Epithelial cell of proximal tubule (primary cell): Measurements from ENCODE around the gene ZBTB7B. TPM values are rescaled to one million over a fixed set of nuclear protein-coding genes. Genes with fewer than 3 reads are reported as not detected.
A peak's percentile ranks its signal among the peaks of the same experiment; 100 is the strongest.

ENCODE experiments used
- DNase-seq: peaks from one replicate; pipeline ENCODE4 v3.0.0-alpha.2; 2011; ENCODE audit warnings: low read depth
- H3K4me3 ChIP-seq: 2 replicates; pipeline ENCODE4 v1.5.1; 2011; ENCODE audit warnings: low read depth, mild to moderate bottlenecking, low read length
- total RNA-seq: library from RNA; depleted of rRNA; stranded (reverse); fragments of >200 nt; gene quantifications from 2 replicates; pipeline ENCODE4 v1.2.3, GENCODE V29; 2015
- TF ChIP-seq, protein P1 (sequence below): conservative IDR thresholded peaks from 2 replicates; pipeline ENCODE4 v1.5.1; 2012; ENCODE audit warnings: low read depth, mild to moderate bottlenecking, low read length

Gene ZBTB7B
- total RNA-seq, 1 donor from 2014 or later, result 20.4 TPM

DNA sequence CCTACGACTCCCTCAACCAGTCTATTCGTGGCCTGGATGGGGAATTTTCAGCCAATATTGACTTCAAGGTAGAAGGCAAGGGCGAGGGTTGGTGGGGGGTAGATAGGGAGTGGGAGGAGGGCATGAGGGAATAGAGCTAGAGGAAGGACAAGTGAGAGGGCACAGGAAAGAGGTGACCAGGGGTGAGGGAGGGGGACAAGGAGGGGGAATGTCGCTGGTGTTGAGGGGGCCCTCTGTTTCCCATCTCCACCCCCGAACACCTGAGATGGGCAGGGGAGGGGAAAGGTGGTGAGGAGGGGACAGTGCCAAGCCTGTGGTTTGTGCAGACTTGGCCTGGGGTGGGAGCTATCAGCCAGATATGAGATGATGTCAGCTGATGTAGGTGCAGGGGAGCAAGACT, 40.2 kb downstream of the ZBTB7B start:
- DNase-seq, result no peak

DNA sequence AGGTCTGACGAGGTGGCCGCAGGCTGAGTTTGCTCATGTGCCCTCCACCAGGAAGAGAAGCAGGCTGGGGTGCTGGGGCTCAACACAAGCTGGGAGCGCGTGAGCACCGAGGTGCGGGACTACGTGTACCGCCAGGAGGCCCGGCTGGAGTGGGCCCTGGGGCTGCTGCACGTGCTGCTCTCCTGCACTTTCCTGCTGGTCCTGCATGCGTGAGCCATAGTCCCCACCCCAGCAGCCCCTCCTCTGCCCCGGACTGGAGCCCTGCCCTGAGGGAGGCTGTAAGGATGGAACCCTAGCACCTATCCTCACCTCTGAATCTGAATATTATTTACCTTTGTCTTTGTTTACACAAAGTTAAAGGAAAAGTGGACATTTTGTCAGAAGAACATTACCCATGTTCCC, 40.7 kb downstream of the ZBTB7B start:
- no peak for DNase-seq
- TF ChIP-seq, protein P1, sequence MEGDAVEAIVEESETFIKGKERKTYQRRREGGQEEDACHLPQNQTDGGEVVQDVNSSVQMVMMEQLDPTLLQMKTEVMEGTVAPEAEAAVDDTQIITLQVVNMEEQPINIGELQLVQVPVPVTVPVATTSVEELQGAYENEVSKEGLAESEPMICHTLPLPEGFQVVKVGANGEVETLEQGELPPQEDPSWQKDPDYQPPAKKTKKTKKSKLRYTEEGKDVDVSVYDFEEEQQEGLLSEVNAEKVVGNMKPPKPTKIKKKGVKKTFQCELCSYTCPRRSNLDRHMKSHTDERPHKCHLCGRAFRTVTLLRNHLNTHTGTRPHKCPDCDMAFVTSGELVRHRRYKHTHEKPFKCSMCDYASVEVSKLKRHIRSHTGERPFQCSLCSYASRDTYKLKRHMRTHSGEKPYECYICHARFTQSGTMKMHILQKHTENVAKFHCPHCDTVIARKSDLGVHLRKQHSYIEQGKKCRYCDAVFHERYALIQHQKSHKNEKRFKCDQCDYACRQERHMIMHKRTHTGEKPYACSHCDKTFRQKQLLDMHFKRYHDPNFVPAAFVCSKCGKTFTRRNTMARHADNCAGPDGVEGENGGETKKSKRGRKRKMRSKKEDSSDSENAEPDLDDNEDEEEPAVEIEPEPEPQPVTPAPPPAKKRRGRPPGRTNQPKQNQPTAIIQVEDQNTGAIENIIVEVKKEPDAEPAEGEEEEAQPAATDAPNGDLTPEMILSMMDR, result no peak
- H3K4me3 ChIP-seq, result no peak overlapping the region

More for the DNA sequence above, 40.2 kb downstream of the ZBTB7B start:
- TF ChIP-seq, protein P1, result no peak
- H3K4me3 ChIP-seq, result no peak overlapping the region

DNA sequence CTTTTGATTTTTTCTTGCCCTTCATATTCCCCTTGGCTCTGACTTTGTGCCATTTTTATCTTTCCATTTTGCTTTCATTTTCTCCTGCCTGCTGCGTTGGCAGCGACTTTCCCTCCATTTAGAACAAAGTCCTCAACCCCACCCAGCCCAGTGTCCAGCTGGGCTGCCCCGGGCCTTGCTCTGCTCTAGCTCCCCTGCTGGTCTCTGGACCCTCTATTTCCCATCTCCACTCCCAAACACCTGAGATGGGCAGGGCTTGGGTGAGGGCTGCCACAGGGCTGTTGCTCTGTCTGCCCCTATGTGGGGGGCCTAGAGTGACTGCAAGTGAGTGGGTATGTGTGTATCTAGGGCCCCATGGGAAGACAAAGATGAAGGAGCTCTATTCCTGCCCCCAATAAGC, 41.2 kb downstream of the ZBTB7B start:
- TF ChIP-seq, protein P1, result no peak
- no peak overlapping the region for H3K4me3 ChIP-seq
- no peak for DNase-seq

DNA sequence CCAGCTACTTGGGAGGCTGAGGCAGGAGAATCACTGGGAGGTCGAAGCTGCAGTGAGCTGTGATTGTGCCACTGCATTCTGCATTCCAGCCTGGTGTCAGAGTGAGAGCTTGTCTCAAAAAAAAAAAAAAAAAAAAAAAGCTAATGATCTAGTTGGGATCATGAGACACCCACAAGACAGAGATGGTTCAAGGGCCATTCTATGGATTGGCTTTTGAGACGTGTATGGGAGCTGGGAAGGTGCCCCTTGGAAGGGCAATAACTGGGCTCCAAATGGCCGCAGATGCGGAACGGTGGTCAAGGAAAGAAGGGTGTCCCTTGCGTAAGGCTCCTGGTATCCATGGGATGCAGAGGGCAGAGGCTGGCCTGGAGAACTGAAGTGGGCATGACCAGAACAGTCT, 41.8 kb downstream of the ZBTB7B start:
- TF ChIP-seq, protein P1, result no peak
- no peak overlapping the region for H3K4me3 ChIP-seq
- no peak for DNase-seq

DNA sequence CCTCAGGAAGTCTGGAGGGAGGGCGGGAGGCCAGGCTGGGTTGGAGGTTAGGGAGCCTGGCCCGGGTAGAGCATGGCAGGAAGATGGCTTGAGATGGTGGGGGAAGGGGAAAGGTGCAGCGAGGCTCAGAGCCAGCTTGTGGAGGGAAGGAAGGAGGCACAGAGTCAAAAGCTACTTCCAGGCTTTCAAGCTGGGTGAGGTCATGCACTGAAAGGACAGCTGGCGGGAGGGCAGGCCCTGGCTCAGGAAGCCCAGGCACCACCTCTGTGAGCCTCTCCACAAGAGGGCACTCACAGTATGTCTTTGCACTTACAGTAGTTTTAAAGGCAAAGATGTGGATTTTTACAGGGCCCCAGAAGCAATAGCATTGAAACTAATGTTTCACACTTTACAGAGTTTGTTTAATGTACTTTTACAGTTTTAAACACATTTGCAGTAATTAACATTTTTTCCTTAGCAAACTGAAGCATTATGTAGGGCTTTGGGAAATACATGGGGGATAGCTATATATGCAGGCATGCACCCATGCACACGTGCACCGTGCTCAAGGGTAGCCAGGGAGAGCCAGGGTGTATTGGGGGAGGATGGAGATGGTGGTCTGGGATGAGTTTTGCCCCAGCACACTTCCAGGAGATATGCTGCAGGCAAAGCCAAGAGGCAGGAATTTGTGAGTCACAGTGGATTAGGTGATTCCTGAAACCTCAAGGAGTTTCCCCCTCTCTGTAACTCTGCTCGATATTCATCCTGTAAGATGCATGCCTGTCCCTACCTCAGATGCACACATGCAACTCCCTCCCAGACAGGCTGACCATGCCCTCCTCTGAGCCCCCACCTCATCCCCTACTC, 42.4 kb downstream of the ZBTB7B start:
- H3K4me3 ChIP-seq, result no peak overlapping the region
- TF ChIP-seq, protein P1, result peak; percentile 80

DNA sequence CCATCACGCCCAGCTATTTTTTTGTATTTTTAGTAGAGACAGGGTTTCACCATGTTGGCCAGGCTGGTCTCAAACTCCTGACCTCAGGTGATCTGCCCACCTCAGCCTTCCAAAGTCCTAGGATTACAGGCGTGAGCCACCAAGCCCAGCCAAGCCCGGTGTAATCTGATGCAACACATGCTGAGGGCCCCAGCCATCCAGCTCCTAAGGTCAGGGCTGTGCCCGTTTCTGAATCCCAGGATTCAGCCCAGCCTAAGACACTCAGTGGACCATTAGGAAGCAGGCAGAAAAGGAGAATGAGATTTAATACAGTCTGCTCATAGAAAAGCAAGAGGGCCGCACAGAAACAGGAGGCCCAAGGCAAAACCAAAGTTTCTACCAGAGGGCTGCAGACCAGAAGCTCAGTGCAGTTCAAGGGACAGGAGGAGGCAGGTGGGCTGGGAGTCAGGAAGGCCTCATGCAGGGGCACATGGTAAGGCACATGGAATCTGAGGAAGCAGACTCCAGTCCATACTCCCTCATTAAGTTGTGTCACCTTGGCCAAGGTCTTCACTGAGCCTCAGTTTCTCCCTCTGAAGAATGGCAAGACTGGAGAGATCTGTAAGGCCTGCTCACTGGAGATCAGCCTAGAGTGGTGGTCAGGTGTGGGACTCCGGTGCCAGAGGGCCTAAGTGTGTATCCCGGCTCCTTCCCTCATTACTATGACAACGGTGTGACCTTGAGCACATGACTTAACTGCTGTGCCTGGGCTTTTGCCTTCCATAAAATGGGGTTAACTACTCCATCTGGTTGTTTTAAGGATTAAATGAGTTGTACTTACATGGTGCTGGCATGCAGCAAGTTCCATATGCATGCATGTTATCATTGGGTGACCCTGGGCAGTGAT, 46.1 kb downstream of the ZBTB7B start:
- no peak for DNase-seq
- no peak overlapping the region for H3K4me3 ChIP-seq
- TF ChIP-seq, protein P1, result no peak

More for the DNA sequence above, 42.4 kb downstream of the ZBTB7B start:
- no peak for DNase-seq
